Lower leg skin (tissue), 3 donors: ENCODE data around the gene L3MBTL1.

Source experiments
- POLR2A ChIP-seq, 2 donors: fragments of 450-650 bp; IDR thresholded peaks; one replicate each; pipeline ENCODE4 v1.6.1; 2016 to 2017; ENCODE audit warnings: antibody characterized with exemption in 2 of 2, mild to moderate bottlenecking in 1 of 2, moderate library complexity in 1 of 2
- TF ChIP-seq, protein P1 (sequence below), 3 donors: fragments of 450-650 bp; IDR thresholded peaks; one replicate each; pipeline ENCODE4 v1.5.1; 2016; ENCODE audit warnings: antibody characterized with exemption in 3 of 3, mild to moderate bottlenecking in 3 of 3, moderate library complexity in 2 of 3

DNA sequence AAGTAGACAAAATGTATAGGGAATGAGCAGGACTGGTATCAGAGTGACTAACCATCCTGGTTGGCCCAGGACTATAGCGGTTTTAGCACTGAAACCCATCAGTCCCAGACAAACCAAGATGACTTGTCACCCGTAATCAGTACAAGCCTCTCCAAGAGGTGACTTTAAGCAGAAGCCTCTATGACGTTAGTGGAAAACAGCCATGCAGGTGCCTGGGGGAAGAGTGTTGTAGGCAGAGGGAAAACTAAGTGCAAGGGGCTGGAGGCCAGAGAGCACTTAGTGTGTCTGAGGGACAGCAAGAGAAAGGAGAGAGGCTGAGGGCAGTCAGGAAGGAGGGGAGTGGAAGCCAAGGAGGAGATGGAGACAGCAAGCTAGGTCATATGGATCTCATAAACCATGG lies 53.5 kb downstream of the L3MBTL1 start:
- TF ChIP-seq, protein P1, sequence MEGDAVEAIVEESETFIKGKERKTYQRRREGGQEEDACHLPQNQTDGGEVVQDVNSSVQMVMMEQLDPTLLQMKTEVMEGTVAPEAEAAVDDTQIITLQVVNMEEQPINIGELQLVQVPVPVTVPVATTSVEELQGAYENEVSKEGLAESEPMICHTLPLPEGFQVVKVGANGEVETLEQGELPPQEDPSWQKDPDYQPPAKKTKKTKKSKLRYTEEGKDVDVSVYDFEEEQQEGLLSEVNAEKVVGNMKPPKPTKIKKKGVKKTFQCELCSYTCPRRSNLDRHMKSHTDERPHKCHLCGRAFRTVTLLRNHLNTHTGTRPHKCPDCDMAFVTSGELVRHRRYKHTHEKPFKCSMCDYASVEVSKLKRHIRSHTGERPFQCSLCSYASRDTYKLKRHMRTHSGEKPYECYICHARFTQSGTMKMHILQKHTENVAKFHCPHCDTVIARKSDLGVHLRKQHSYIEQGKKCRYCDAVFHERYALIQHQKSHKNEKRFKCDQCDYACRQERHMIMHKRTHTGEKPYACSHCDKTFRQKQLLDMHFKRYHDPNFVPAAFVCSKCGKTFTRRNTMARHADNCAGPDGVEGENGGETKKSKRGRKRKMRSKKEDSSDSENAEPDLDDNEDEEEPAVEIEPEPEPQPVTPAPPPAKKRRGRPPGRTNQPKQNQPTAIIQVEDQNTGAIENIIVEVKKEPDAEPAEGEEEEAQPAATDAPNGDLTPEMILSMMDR (IDR thresholded peaks at IDR 0.05), result no peak
- TF ChIP-seq POLR2A (IDR thresholded peaks at IDR 0.05), result no peak
